DMS 273 treated with DMSO at 0.1 percent for 48 hours (cell line): ENCODE measurements around the gene MGAT5B.
"Not testable (repeated sequence)": the region's sequence is repeated elsewhere in the genome, so short reads cannot be mapped to it uniquely, and the experiment has no call there.

ENCODE experiments used
- DNase-seq: peaks from one replicate; lab custom pipeline; 2025; lab: John Stamatoyannopoulos, UW

The MGAT5B gene

DNA sequence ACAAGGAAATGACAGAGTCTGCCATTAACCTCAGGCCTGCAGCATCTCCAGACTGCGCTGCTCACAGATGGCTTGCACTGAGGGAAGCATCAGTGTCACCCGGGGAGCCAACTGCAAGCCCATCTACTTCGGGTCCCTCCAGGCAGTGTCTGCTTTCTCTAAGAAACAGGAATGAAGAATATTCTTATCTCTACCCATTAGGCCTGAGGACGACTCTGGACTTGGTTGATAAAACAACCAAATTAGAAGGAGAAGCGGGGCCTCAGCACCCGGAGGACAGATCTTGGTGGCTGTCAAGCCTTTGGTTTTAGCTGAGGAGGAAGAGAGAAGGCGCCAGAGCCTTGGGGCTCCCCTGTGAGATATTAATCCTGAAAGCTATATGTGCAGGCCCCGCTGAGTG, 19.5 kb upstream of the MGAT5B start:
- no peak for DNase-seq

DNA sequence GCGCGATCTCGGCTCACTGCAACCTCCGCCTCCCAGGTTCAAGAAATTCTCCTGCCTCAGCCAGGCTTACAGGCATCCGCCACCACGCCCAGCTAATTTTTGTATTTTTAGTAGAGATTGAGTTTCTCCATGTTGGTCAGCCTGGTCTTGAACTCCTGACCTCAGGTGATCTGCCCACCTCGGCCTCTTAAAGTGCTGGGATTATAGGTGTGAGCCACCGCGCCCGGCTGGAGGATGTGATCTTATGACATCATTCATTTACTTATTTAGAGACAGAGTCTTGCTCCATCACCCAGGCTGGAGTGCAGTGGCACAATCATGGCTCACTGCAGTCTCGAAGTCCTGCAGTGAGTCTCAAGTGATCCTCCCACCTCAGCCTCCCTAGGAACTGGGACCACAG, 19.0 kb upstream of the MGAT5B start:
- not testable (repeated sequence) for DNase-seq

DNA sequence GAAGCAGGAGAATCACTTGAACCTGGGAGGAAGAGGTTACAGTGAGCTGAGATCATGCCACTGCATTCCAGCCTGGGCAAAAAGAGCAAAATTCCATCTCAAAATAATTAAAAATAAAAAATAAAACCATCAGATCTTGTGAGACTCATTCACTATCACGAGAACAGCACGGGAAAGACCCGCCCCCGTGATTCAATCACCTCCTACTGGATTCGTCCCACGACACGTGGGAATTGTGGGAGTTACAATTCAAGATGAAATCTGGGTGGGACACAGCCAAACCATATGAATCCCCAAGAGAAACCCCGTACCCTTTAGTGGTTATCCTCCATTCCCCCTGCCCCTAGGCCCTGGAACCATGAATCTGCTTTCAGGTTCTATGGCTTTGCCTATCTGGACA, 15.4 kb upstream of the MGAT5B start:
- no peak for DNase-seq

DNA sequence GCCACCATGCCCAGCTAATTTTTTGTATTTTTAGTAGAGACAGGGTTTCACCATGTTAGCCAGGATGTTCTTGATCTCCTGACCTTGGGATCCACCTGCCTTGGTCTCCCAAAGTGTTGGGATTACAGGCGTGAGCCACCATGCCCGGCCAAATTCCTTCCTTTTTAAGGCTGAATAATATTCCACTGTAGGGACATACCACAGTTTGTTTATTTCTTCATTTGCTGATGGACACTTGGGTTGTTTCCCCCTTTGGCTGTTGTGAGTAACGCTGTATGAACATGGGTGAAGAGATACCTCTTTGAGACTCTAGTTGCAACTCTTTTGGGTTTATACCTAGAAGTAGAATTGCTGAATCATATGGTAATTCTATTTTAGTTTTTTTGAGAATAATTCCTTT, 13.1 kb upstream of the MGAT5B start:
- DNase-seq, result no peak

DNA sequence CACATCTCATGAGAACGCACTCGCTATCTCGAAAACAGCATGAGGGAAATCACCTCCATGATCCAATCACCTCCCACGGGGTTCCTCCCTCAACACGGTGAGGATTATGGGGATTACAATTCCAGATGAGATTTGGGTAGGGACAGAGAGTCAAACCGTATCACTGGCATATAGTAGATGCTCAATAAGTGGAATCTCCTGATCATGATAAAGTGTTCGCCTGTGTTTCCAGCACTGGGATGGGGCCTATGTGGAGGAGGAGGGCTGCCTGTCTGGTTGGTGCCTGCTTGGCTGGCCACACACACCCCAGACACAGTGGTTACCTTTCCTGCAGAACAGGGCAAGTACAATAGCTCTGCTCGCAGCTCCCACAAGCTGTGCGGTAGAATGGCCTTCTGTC, 6.1 kb upstream of the MGAT5B start:
- DNase-seq, result no peak

GRCh38 chr17:76862494-76862893, 5.7 kb upstream of the MGAT5B start:
- DNase-seq, result no peak

GRCh38 chr17:76864024-76864423, 4.2 kb upstream of the MGAT5B start:
- DNase-seq, result no peak

GRCh38 chr17:76865174-76865573, 3.0 kb upstream of the MGAT5B start:
- no peak for DNase-seq

DNA sequence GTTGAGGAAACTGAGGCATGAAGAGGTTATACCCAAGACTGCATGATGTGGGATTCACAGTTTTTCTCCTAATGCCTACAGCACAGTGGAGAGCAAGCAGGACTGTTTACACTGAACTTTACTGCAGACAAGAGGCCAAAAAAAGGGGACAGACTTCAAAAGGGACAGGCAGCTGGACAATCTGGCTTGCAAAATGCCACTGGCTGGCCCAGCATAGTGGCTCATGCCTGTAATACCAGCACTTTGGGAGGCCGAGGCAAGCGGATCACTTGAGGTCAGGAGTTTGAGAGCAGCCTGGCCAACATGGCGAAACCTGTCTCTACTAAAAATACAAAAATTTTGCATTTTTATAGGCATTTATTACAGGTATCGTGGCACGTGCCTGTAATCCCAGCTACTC, 2.0 kb upstream of the MGAT5B start:
- DNase-seq, result no peak

DNA sequence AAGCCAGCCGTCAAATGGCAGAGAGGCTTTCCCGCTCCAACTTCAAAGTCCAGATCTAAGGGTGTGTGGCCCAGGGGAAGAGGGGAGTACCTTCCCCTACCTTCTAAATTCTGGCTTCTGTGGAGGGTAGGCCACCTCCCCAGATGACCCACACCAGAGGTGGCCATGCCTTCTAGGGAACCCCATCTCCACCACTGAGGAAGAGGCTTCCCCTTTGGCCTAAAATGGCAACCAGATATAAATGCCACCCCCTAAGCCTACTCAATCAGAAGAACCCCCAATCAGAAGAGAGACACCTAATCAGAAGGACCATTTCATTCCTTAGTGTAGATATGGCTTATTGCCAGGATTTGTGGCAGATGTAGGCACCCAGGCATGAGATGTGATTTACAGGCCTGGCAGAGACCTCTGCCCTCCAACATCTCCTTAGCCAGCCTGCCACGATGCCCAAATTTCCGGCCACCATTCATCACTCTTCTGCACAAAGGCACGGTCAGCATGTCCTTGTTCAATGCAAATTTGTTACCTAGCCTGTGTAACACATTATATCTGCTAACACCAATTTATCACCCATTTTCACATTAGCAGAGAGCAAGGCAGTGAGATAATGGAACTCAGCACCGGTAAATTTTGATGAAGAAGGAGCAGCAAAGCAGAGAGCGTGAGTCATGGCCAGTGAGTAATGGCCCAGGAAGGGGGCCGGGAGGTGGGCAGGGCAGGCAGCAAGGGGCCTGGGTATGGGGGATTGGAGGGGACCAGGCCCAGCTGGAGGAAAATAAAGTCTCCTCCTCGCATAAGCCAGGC, 1.2 kb upstream of the MGAT5B start:
- DNase-seq, result no peak

DNA sequence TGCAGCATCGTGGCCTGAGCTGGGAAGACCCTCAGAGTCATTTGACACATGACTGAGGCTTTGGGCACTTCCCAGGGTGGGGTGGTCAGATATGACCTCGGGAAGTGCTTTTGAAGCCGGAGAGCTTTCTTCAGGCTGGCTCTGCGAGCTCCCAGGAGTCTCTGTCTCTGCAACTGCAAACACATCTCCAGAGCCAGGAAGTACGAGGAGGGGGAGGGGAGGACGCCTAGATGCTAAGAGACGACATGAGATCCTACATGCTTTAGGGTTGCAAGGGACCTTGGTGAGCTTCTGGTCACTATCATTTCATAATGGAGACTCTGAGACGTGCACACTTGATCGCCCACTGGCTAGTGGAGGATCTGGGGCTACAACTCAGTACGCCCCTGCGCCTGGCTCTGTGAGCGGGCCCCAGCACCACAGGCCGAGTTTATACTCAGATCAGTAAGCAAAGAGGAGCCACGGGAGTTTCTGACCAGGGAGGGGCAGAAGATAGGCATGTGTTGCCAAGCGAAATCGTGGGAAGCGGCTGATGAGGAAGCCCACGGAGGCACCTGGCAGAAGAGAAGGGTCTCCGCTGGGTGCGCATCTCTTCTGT, 527 bp upstream of the MGAT5B start:
- no peak for DNase-seq

GRCh38 chr17:76868669-76869495, 678 bp downstream of the MGAT5B start:
- no peak for DNase-seq

DNA sequence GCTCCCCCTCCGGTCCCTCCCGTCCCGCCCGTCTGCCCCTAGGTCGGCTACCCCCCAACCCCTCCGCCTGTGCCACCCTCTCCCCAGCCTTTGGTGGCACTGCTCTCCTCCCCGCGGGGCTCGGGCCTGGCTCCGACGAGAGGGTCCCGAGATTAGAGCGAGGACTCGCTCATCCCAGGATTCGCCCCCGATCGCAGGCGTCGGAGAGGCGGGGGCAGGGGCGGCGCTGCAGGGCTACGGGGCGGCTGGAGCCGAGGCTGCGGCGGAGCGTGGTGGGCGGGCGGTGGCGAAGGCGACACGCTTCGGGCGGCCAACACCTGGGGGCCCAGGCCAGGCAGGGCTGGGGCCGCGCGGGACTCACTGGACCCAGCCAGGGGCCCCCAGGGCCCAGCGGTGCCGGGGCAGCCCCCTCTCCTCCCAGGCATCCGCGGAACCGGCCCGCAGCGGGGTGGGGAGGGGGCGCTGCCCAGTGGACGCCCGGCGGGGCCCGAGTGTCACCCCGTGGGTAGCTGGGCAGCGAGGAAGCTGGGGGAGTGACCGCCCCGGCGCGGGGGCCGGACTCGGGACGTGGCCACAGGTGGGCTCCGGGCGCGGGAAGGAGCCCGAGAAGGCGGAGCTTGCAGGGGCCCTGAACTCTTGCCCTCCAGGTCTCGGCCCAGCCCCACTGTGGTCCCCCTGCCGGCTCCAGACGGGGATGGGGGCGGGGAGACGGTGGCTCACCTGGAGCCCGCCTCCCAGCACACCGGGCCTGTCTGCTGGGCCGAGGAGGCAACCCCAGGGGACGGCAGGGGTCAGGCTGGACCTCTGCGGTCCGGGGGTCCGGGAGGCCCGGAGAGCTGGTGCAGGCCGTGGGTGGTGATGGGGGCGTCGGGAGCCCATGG, 1.5 kb downstream of the MGAT5B start:
- DNase-seq, result no peak

GRCh38 chr17:76870377-76870714, 2.1 kb downstream of the MGAT5B start:
- no peak for DNase-seq

GRCh38 chr17:76871668-76872067, 3.5 kb downstream of the MGAT5B start:
- no peak for DNase-seq

GRCh38 chr17:76872221-76872873, 4.1 kb downstream of the MGAT5B start:
- no peak for DNase-seq

DNA sequence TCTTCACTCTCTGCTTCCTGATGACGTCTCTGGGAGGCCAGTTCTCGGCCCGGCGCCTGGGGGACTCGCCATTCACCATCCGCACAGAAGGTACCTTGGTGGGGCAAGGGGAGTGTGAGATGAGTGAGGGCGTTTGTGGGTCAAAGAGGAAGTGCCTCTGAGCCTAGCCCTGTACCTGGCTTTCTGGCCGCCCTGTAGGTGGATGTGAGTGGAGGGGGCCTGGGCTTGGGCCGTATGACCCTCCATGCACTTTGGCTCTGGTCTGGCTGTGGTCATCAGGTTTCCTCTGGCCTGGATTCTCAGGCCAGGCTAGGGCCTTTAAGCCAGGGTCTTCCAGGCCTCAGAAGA, 4.6 kb downstream of the MGAT5B start:
- DNase-seq, result no peak

DNA sequence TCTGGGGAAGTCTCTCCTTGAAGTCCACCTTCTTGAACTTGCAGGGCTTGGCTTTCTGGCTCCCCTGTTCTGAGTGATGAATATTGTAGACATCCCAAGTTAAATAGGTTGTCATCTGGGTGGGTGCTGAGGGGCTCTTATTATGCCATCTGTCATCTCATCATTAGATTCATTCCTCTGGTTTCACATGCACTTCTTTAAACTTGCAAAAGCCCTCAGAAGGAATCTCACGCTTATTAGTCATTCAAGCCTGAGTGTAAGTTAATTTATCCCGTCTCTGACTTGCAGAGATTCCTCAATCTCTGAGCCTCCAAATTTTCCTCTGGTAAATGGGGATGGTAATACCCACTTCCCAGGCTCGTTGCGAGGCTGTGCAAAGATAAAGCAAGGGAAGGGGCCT, 5.7 kb downstream of the MGAT5B start:
- DNase-seq, result no peak

DNA sequence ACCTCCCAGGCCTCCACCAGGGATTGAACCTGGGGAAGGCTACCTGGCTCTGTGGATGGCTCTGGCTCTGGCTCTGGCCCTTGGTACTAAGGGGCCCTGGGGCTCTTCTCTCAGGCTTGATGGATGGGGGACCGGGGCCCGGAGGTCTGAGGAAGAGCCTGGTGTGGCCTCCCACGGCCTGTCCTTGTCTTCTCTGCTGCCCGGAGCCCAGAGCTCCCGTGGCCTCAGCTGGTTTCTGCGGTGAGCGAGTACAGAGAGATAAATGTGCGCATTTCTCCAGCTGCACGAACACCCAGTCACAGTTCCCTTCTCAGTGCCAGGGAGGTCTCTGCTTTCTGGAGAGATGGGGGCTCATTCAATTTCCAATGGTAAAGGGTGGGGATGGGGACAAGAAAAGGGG, 9.2 kb downstream of the MGAT5B start:
- DNase-seq, result no peak

DNA sequence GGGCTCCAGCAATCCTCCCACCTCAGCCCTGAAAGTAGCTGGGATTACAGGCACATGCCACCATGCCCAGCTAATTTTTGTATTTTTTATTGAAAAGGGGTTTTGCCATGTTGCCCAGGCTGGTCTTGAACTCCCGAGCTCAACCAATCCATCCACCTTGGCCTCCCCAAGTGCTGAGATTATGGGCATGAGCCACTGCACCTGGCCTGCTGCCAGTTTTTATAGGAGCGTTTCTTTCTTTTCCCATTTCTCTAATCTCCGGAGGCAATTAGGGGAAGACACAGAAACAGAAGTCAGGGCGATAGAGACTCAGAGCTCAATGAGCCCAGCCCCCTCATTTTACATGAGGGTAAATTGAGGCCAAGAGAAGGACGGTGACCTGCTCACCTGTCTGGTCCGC, 10.4 kb downstream of the MGAT5B start:
- DNase-seq, result no peak

GRCh38 chr17:76879254-76879653, 11.1 kb downstream of the MGAT5B start:
- DNase-seq, result no peak

DNA sequence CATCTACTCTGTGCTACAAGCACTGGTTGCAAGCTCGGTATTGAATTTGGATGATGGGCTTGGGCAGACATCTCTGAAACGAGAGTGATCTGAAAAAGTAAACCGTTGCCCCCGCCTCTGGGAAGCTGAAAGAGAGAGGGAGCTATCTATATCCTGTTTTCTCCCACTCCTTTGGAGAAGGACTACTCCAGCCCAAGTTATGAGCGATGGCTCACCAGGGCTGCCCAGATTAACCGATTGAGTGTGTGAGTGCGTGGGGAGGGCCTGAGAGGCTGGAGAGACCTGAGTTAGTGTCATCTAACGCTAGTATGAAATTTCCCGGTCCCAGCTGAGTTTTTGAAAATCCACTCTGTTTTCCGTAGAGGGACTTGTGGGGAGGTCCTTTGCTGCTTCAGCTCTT, 11.5 kb downstream of the MGAT5B start:
- no peak for DNase-seq
